HepG2 (cell line): ENCODE measurements around the gene STUB1. TPM values are rescaled to one million over a fixed set of nuclear protein-coding genes. Genes with fewer than 3 reads are reported as not detected.

ENCODE experiments used
- ATAC-seq: fragments of 200-7000 bp; cut with Tn5 transposase; 3 replicates; pipeline ENCODE4 v1.9.1; 2020; ENCODE audit warnings: mild to moderate bottlenecking, moderate library complexity
- BruUV-seq: library from RNA; stranded (reverse); fragments of 400-500 nt; replicated peaks from 2 replicates; lab custom pipeline; 2021; lab: Mats Ljungman, UMichigan
- CTCF ChIA-PET: fragments of 300-600 bp; formaldehyde crosslinking; extraction: SDS; loops from one replicate; lab custom pipeline; 2021; ENCODE audit warnings: low total read pairs, inconsistent platforms, low intra/inter-chr PET ratio; lab: Yijun Ruan, JAX
- POLR2A ChIA-PET: fragments of 350-600 bp; sonication (Branson Sonifier 250); formaldehyde crosslinking; loops from one replicate; lab custom pipeline; 2020; ENCODE audit warnings: antibody characterized with exemption, inconsistent platforms; lab: Yijun Ruan, JAX
- DNase-seq: peaks from one replicate; pipeline ENCODE4 v3.0.0-alpha.2; 2015; ENCODE audit warnings: low spot score
- FAIRE-seq: peaks from 3 replicates; lab custom pipeline; 2011; peaks lifted over from hg19 to GRCh38; lab: Jason Lieb, UNC
- H2AFZ ChIP-seq: one replicate; pipeline ENCODE4 v1.6.1; 2011; ENCODE audit warnings: low read length, inconsistent platforms
- H3K27ac ChIP-seq: fragments of 300-600 bp; 3 replicates; pipeline ENCODE4 v1.8.0; 2011; ENCODE audit warnings: mixed run types, mild to moderate bottlenecking, mixed read lengths, low read length, inconsistent platforms; ENCODE audit not compliant: insufficient read depth; ENCODE audit errors: extremely low read length
- H3K27me3 ChIP-seq, 2 experiments: fragments of 200-600 bp in 1 of 2; 2 replicates in 1 of 2; 3 replicates in 1 of 2; pipeline versions ENCODE4 v1.6.0 to v1.8.0; 2011; ENCODE audit warnings: low read length in 2 of 2, mild to moderate bottlenecking in 2 of 2, moderate library complexity in 2 of 2, inconsistent platforms in 1 of 2; ENCODE audit not compliant: insufficient read depth in 2 of 2, control insufficient read depth in 1 of 2
- H3K36me3 ChIP-seq, 2 experiments: fragments of 200-600 bp in 1 of 2; replicated peaks in 1 of 2; 2 replicates in 1 of 2; 3 replicates in 1 of 2; pipeline versions ENCODE4 v1.5.1 to v1.8.0; 2011; ENCODE audit warnings: low read length in 2 of 2, inconsistent platforms in 1 of 2; ENCODE audit not compliant: insufficient read depth in 2 of 2, control insufficient read depth in 1 of 2
- H3K4me1 ChIP-seq: 2 replicates; pipeline ENCODE4 v1.5.1; 2012; ENCODE audit warnings: low read length, inconsistent platforms; ENCODE audit not compliant: insufficient read depth
- H3K4me2 ChIP-seq: 2 replicates; pipeline ENCODE4 v1.6.0; 2011; ENCODE audit warnings: low read depth, low read length, inconsistent platforms
- H3K4me3 ChIP-seq, 3 experiments: fragments of 200-600 bp in 1 of 3; sonication (generic), shearing (Covaris generic) in 1 of 3; replicated peaks in 1 of 3; 2 replicates each; pipeline ENCODE4 v1.5.1; 2011 to 2016; ENCODE audit warnings: low read length in 3 of 3, inconsistent platforms in 2 of 3, low read depth in 2 of 3, mild to moderate bottlenecking in 2 of 3, control low read depth in 1 of 3, mixed read lengths in 1 of 3; ENCODE audit not compliant: insufficient read depth in 1 of 3
- H3K79me2 ChIP-seq: one replicate; pipeline ENCODE4 v1.6.1; 2011; ENCODE audit warnings: low read length, inconsistent platforms; ENCODE audit not compliant: insufficient read depth
- H3K9ac ChIP-seq: 2 replicates; pipeline ENCODE4 v1.6.0; 2011; ENCODE audit warnings: mild to moderate bottlenecking, low read depth, low read length, inconsistent platforms; ENCODE audit not compliant: insufficient read depth
- H3K9me3 ChIP-seq: 2 replicates; pipeline ENCODE4 v1.5.1; 2012; ENCODE audit warnings: mild to moderate bottlenecking, low read length
- H4K20me1 ChIP-seq: 2 replicates; pipeline ENCODE4 v1.6.0; 2011; ENCODE audit warnings: inconsistent platforms, mild to moderate bottlenecking, low read length, moderate library complexity; ENCODE audit not compliant: insufficient read depth
- AGO1 ChIP-seq: fragments of 200-400 bp; formaldehyde crosslinking; IDR thresholded peaks from 2 replicates; pipeline ENCODE4 v1.6.1; 2017; ENCODE audit warnings: mild to moderate bottlenecking, low read depth, low read length, moderate library complexity; ENCODE audit not compliant: poor library complexity, severe bottlenecking
- AGO2 ChIP-seq: fragments of 200-400 bp; formaldehyde crosslinking; optimal IDR thresholded peaks from 2 replicates; pipeline ENCODE3; 2017; ENCODE audit warnings: mild to moderate bottlenecking, low read depth, low read length, moderate library complexity
- BATF2 ChIP-seq: sonication (generic); formaldehyde crosslinking; IDR thresholded peaks from 2 replicates; pipeline ENCODE4 v1.8.0; 2022; ENCODE audit warnings: mild to moderate bottlenecking, missing genetic modification reagents, moderate library complexity
- BRD4 ChIP-seq: sonication (generic); formaldehyde crosslinking; IDR thresholded peaks from 2 replicates; pipeline ENCODE4 v1.4.0; 2020; ENCODE audit warnings: missing genetic modification reagents
- CENPT ChIP-seq: sonication (generic); formaldehyde crosslinking; IDR thresholded peaks from 2 replicates; pipeline ENCODE4 v1.8.0; 2022; ENCODE audit warnings: low read depth, mild to moderate bottlenecking, moderate library complexity, missing genetic modification reagents
- ETS1 ChIP-seq: sonication (generic); formaldehyde crosslinking; IDR thresholded peaks from 2 replicates; pipeline ENCODE4 v1.4.0; 2020; ENCODE audit warnings: missing genetic modification reagents
- HDAC1 ChIP-seq: sonication (generic); formaldehyde crosslinking; IDR thresholded peaks from 2 replicates; pipeline ENCODE4 v1.5.1; 2020; ENCODE audit warnings: mild to moderate bottlenecking, missing genetic modification reagents
- MTA1 ChIP-seq: sonication (generic); formaldehyde crosslinking; IDR thresholded peaks from 2 replicates; pipeline ENCODE4 v1.4.0; 2020; ENCODE audit warnings: missing genetic modification reagents, mild to moderate bottlenecking, borderline replicate concordance
- NFATC3 ChIP-seq: sonication (generic); formaldehyde crosslinking; IDR thresholded peaks from 2 replicates; pipeline ENCODE4 v1.5.1; 2020; ENCODE audit warnings: mild to moderate bottlenecking, missing genetic modification reagents
- TFAP4 ChIP-seq: sonication (generic); IDR thresholded peaks from 2 replicates; pipeline ENCODE4 v1.6.1; 2016; ENCODE audit warnings: low read depth, borderline replicate concordance
- ZNF263 ChIP-seq: sonication (generic); formaldehyde crosslinking; IDR thresholded peaks from 2 replicates; pipeline ENCODE4 v1.4.0; 2020; ENCODE audit warnings: missing genetic modification reagents
- ZNF414 ChIP-seq: sonication (generic); formaldehyde crosslinking; IDR thresholded peaks from 2 replicates; pipeline ENCODE4 v1.5.0; 2020; ENCODE audit warnings: missing genetic modification reagents
- ZNF451 ChIP-seq: sonication (generic); formaldehyde crosslinking; IDR thresholded peaks from 2 replicates; pipeline ENCODE4 v1.5.0; 2020; ENCODE audit warnings: mild to moderate bottlenecking, missing genetic modification reagents
- ZNF704 ChIP-seq: sonication (generic); formaldehyde crosslinking; IDR thresholded peaks from 2 replicates; pipeline ENCODE4 v1.8.1; 2023; ENCODE audit warnings: mild to moderate bottlenecking, inconsistent platforms, moderate library complexity, missing genetic modification reagents, borderline replicate concordance
- ZNF781 ChIP-seq: sonication (generic); formaldehyde crosslinking; IDR thresholded peaks from 2 replicates; pipeline ENCODE4 v1.5.1; 2020; ENCODE audit warnings: borderline replicate concordance, mild to moderate bottlenecking, missing genetic modification reagents; ENCODE audit errors: not compliant biosample characterization
- WGBS: methylation state at CpG from one replicate; pipeline ENCODE4 v1.1.6; 2017; ENCODE audit warnings: low lambda C conversion rate; 5-methylcytosine and 5-hydroxymethylcytosine counted together
- in situ Hi-C: cut with HindIII; loops from 2 replicates; pipeline ENCODE4 v1.10.0; 2017; ENCODE audit warnings: low pct_unique_long_range_greater_than_20kb; ENCODE audit not compliant: extremely low pct_ligation_motif_present
- intact Hi-C: fragments of 100-400 bp; cut with micrococcal nuclease; formaldehyde crosslinking; loops from one replicate; pipeline ENCODE4 v1.10.0; 2022; ENCODE audit not compliant: unreplicated experiment
- polyA plus RNA-seq, 8 experiments: library from polyadenylated mRNA; depleted of rRNA in 3 of 8; stranded (reverse) in 7 of 8; unstranded in 1 of 8; fragments of >200 nt; fragmentation: Illumina TruSeq in 4 of 8; extraction: Trizol in 4 of 8; gene quantifications; 2 replicates each; pipeline versions ENCODE4 v1.2.1 to v1.2.3, GENCODE V29; 2011 to 2016; ENCODE audit warnings: low read depth in 4 of 8, missing spikeins in 1 of 8, mixed read lengths in 1 of 8; ENCODE audit not compliant: insufficient read depth in 1 of 8
- total RNA-seq, 5 experiments: library from RNA; depleted of rRNA; stranded (reverse); fragments of >200 nt; fragmentation: Illumina TruSeq; extraction: Trizol; gene quantifications; 2 replicates each; pipeline ENCODE4 v1.2.3, GENCODE V29; 2016; ENCODE audit warnings: low read depth in 1 of 5

Gene STUB1
- total and polyA plus RNA-seq, 2 of the 13 experiments (the other 11 are each of a cell fraction or from before 2014, with no cell fraction given): 52.9 to 78.2 TPM

GRCh38 chr16:668519-669171 lies 11.6 kb upstream of the STUB1 start (continued):
- TF ChIP-seq CENPT (CRISPR knock-in tag) (0 out of 2 replicates have a peak, but pooled peaks have one; percentile 59), ETS1 (CRISPR knock-in tag) (0 out of 2 replicates have a peak, but pooled peaks have one; percentile 25), AGO2 (peak; percentile 2), HDAC1 (CRISPR knock-in tag) (no peak), ZNF451 (CRISPR knock-in tag) (no peak), ZNF704 (CRISPR knock-in tag) (0 out of 2 replicates have a peak, but pooled peaks have one; percentile 36), AGO1 (peak; percentile 69), ZNF263 (CRISPR knock-in tag) (peak; percentile 47)

- Histone ChIP-seq H3K4me3 (peak overlapping the region in 2 of 3 experiments; percentile 87 to 96; a peak in 2 of 6 replicates), H3K36me3 (peaks cover 22 to 42% of the 10 kb centered on the region in 2 experiments; a peak in 4 of 5 replicates), H3K27ac (no peak overlapping the region), H3K27me3 (no peaks in the 10 kb centered on the region), H2AFZ (no peak overlapping the region), H3K79me2 (peaks cover 17% of the 10 kb centered on the region), H3K4me1 (peaks cover 24% of the 10 kb centered on the region), H3K9ac (peak overlapping the region; percentile 93), H4K20me1 (no peaks in the 10 kb centered on the region), H3K9me3 (no peaks in the 10 kb centered on the region), H3K4me2 (peak overlapping the region; percentile 92)
- 94% methylated on average over 2 of the region's 13 CpGs for WGBS
- ATAC-seq (no peak), DNase-seq (no peak), FAIRE-seq (no peak)
- no peak for TF ChIP-seq NFATC3 (CRISPR knock-in tag)
- TF ChIP-seq TFAP4: no peak
- TF ChIP-seq ZNF781 (CRISPR knock-in tag): no peak
- TF ChIP-seq AGO2: peak; percentile 17
- TF ChIP-seq BRD4 (CRISPR knock-in tag): 0 out of 2 replicates have a peak, but pooled peaks have one; percentile 24
- no peak for TF ChIP-seq ZNF414 (CRISPR knock-in tag)
- no peak for TF ChIP-seq BATF2 (CRISPR knock-in tag)
- no peak for TF ChIP-seq MTA1 (CRISPR knock-in tag)
- CTCF ChIA-PET: no interaction called here
- intact Hi-C loops: no loop called here
- in situ Hi-C loops: no loop called here
- BruUV-seq: no TSS peak
- POLR2A ChIA-PET: no interaction called here
Observed at GRCh38 chr16:669666-670065, 10.5 kb upstream of the STUB1 start.
